Measurements from ENCODE around the gene LPAR3. TPM values are rescaled to one million over a fixed set of nuclear protein-coding genes. Genes with fewer than 3 reads are reported as not detected.

The LPAR3 gene
- total RNA-seq, 2 donors from 2014 or later = 1.9 to 2.1 TPM

DNA sequence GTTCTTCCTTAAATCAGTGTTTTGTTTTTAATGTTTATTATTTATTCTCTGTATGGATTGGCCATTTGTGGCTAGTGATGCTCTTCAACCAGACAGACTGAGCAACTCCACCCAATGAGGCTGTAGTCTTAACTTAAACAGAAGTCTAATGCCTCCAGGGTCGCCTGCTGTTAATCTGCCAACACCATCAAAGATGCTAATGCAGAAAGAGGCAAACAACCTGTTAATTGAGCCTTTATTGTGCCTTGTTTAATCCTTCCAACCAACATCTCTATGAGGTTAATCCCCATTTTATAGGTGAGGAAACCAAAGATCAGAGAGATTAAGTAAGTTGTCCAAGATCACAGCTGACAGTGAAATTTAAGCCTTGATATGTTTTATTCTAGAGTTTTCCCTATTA lies 123.4 kb downstream of the LPAR3 start:
- no peak for ATAC-seq
- Mint-ChIP-seq H3K4me1 (peaks cover 3% of the 10 kb centered on the region), H3K27me3 (peaks cover 60% of the 10 kb centered on the region), H3K36me3 (ENCODE audit: low read depth) (peaks cover 2% of the 10 kb centered on the region), H3K27ac (no peak overlapping the region), H3K4me3 (no peak overlapping the region)
- H3K9me3 ChIP-seq (ENCODE audit: control insufficient read depth, low read length, poor library complexity, severe bottlenecking) = no peaks in the 10 kb centered on the region
- no peak for DNase-seq

DNA sequence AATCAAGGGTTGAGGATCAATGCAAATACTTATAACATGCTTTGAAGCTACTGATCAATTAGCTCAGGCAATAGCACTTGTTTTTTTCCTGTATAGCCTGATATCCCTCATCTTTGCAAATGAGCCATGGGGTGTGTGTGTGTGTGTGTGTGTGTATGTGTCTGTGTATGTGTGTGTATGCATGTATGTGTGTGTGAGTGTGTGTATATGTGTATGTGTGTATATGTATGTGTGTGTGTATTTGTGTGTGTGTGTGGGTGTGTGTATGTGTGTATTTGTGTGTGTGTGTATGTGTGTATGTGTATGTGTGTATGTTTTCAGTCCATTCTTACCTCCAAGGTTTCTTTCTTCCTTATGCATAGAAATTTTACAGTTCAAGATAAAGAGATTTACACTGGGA lies 124.4 kb downstream of the LPAR3 start:
- H3K27ac Mint-ChIP-seq = no peak overlapping the region
- no peaks in the 10 kb centered on the region for H3K9me3 ChIP-seq (ENCODE audit: control insufficient read depth, low read length, poor library complexity, severe bottlenecking)
- ATAC-seq = no peak
- H3K27me3 Mint-ChIP-seq = peaks cover 67% of the 10 kb centered on the region
- peaks cover 3% of the 10 kb centered on the region for H3K4me1 Mint-ChIP-seq
- DNase-seq = no peak
- H3K36me3 Mint-ChIP-seq (ENCODE audit: low read depth) = peaks cover 2% of the 10 kb centered on the region
- no peak overlapping the region for H3K4me3 Mint-ChIP-seq

- ATAC-seq = no peak
- no peak for DNase-seq
- peaks cover 2% of the 10 kb centered on the region for H3K36me3 Mint-ChIP-seq (ENCODE audit: low read depth)
- H3K27me3 Mint-ChIP-seq = peaks cover 62% of the 10 kb centered on the region
- H3K4me3 Mint-ChIP-seq = no peak overlapping the region
- peaks cover 3% of the 10 kb centered on the region for H3K4me1 Mint-ChIP-seq
- H3K27ac Mint-ChIP-seq = no peak overlapping the region
- H3K9me3 ChIP-seq (ENCODE audit: control insufficient read depth, low read length, poor library complexity, severe bottlenecking) = no peaks in the 10 kb centered on the region
Observed at GRCh38 chr1:84763912-84764680, 128.9 kb downstream of the LPAR3 start.

DNA sequence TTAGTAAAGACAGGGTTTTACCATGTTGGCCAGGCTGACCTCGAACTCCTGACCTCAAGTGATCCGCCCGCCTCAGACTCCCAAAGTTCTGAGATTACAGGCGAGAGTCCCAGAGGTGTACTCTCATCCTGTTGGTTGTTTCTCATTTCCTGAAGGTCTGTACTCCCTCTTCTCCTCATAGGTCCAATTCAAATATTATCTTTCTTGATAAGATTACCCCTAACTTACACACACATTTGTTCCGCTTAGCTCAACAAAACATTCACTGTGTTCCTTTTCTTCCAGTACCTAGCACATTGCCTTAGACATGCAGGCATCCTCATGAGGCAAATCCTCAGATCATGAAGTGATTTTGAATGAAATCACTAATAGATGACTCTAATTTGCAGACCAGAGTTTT lies 130.3 kb downstream of the LPAR3 start:
- ATAC-seq = no peak

More for the DNA sequence above, 130.3 kb downstream of the LPAR3 start:
- no peaks in the 10 kb centered on the region for H3K9me3 ChIP-seq (ENCODE audit: control insufficient read depth, low read length, poor library complexity, severe bottlenecking)
- Mint-ChIP-seq H3K4me1 (peaks cover 9% of the 10 kb centered on the region), H3K36me3 (ENCODE audit: low read depth) (no peaks in the 10 kb centered on the region), H3K27ac (no peak overlapping the region), H3K27me3 (peaks cover 58% of the 10 kb centered on the region), H3K4me3 (no peak overlapping the region)
- DNase-seq = no peak

Other genes starting within 250 kb of the LPAR3 start
- gene SSX2IP, start 202.7 kb downstream of the LPAR3 start, total RNA-seq = 10 to 100 TPM in 1 of 2 donors, 1 to 10 TPM in 1; 6.6 to 17.2 TPM
- 10 to 100 TPM; 19.3 to 26.7 TPM for gene MCOLN2, start 103.9 kb upstream of the LPAR3 start, total RNA-seq
- gene MCOLN3, start 155.3 kb upstream of the LPAR3 start, total RNA-seq = 1 to 10 TPM; 3.2 to 5.1 TPM